HepG2 (cell line): ENCODE data around the gene MCU. TPM values are rescaled to one million over a fixed set of nuclear protein-coding genes. Genes with fewer than 3 reads are reported as not detected.

ENCODE experiments used
- CHD4 ChIP-seq: fragments of 200-600 bp; sonication (generic); IDR thresholded peaks from 2 replicates; pipeline ENCODE4 v1.7.0; 2017; ENCODE audit warnings: mild to moderate bottlenecking, low read length, borderline replicate concordance
- CREB3 ChIP-seq: sonication (generic); formaldehyde crosslinking; IDR thresholded peaks from 2 replicates; pipeline ENCODE4 v1.5.0; 2020; ENCODE audit warnings: missing genetic modification reagents
- ERF ChIP-seq: IDR thresholded peaks from 2 replicates; pipeline ENCODE4 v1.6.1; 2018; ENCODE audit warnings: missing biosample characterization, missing genetic modification reagents
- FOXA1 ChIP-seq, 2 experiments: fragments of 450-650 bp in 1 of 2; sonication (generic) in 1 of 2; formaldehyde crosslinking in 1 of 2; IDR thresholded peaks; 2 replicates each; pipeline versions ENCODE4 v1.4.0 to v1.6.1; 2016 to 2020; ENCODE audit warnings: missing genetic modification reagents in 1 of 2
- FOXC1 ChIP-seq: sonication (generic); formaldehyde crosslinking; IDR thresholded peaks from 2 replicates; pipeline ENCODE4 v1.8.0; 2022; ENCODE audit warnings: mild to moderate bottlenecking, missing genetic modification reagents, borderline replicate concordance
- GATA4 ChIP-seq: sonication (generic); IDR thresholded peaks from 2 replicates; pipeline ENCODE4 v1.6.1; 2016; ENCODE audit warnings: antibody characterized with exemption, low read depth, borderline replicate concordance
- GATAD2A ChIP-seq: IDR thresholded peaks from 2 replicates; pipeline ENCODE4 v1.6.1; 2016
- GMEB1 ChIP-seq: sonication (generic); formaldehyde crosslinking; IDR thresholded peaks from 2 replicates; pipeline ENCODE4 v1.5.1; 2020; ENCODE audit warnings: missing genetic modification reagents, mild to moderate bottlenecking, borderline replicate concordance
- HOXD1 ChIP-seq: sonication (generic); formaldehyde crosslinking; IDR thresholded peaks from 2 replicates; pipeline ENCODE4 v1.5.0; 2020; ENCODE audit warnings: missing genetic modification reagents
- KDM6A ChIP-seq: IDR thresholded peaks from 2 replicates; pipeline ENCODE4 v1.6.1; 2016; ENCODE audit warnings: low read depth
- PCBP1 ChIP-seq: fragments of 200-400 bp; formaldehyde crosslinking; IDR thresholded peaks from 2 replicates; pipeline ENCODE4 v1.6.1; 2017; ENCODE audit warnings: mild to moderate bottlenecking, low read depth, low read length, borderline replicate concordance
- RFX5 ChIP-seq: IDR thresholded peaks from 2 replicates; pipeline ENCODE4 v1.6.1; 2011; ENCODE audit warnings: low read depth, low read length, improper control_type of control experiment
- SOX5 ChIP-seq: IDR thresholded peaks from 2 replicates; pipeline ENCODE4 v1.6.1; 2016; ENCODE audit warnings: borderline replicate concordance
- ZBTB44 ChIP-seq: sonication (generic); formaldehyde crosslinking; IDR thresholded peaks from 2 replicates; pipeline ENCODE4 v1.4.0; 2020; ENCODE audit warnings: missing genetic modification reagents
- ZBTB46 ChIP-seq: sonication (generic); formaldehyde crosslinking; IDR thresholded peaks from 2 replicates; pipeline ENCODE4 v1.4.0; 2020; ENCODE audit warnings: mild to moderate bottlenecking, missing genetic modification reagents, borderline replicate concordance
- ZNF138 ChIP-seq: sonication (generic); formaldehyde crosslinking; IDR thresholded peaks from 2 replicates; pipeline ENCODE4 v1.5.0; 2020; ENCODE audit warnings: mild to moderate bottlenecking, low read depth, missing genetic modification reagents
- ZNF276 ChIP-seq: sonication (generic); formaldehyde crosslinking; IDR thresholded peaks from 2 replicates; pipeline ENCODE4 v1.4.0; 2020; ENCODE audit warnings: mild to moderate bottlenecking, low read depth, missing genetic modification reagents
- ZNF652 ChIP-seq: IDR thresholded peaks from 2 replicates; pipeline ENCODE4 v1.6.1; 2016; ENCODE audit warnings: low read depth, borderline replicate concordance
- ZNF747 ChIP-seq: sonication (generic); formaldehyde crosslinking; IDR thresholded peaks from 2 replicates; pipeline ENCODE4 v1.8.1; 2023; ENCODE audit warnings: missing genetic modification reagents, mild to moderate bottlenecking, borderline replicate concordance
- ZNF777 ChIP-seq: sonication (generic); formaldehyde crosslinking; IDR thresholded peaks from 2 replicates; pipeline ENCODE4 v1.4.0; 2020; ENCODE audit warnings: missing genetic modification reagents
- ZSCAN12 ChIP-seq: sonication (generic); formaldehyde crosslinking; IDR thresholded peaks from 2 replicates; pipeline ENCODE4 v1.9.0; 2021; ENCODE audit warnings: mild to moderate bottlenecking, missing genetic modification reagents
- polyA plus RNA-seq, 8 experiments: library from polyadenylated mRNA; depleted of rRNA in 3 of 8; stranded (reverse) in 7 of 8; unstranded in 1 of 8; fragments of >200 nt; fragmentation: Illumina TruSeq in 4 of 8; extraction: Trizol in 4 of 8; gene quantifications; 2 replicates each; pipeline versions ENCODE4 v1.2.1 to v1.2.3, GENCODE V29; 2011 to 2016; ENCODE audit warnings: low read depth in 4 of 8, missing spikeins in 1 of 8, mixed read lengths in 1 of 8; ENCODE audit not compliant: insufficient read depth in 1 of 8
- total RNA-seq, 5 experiments: library from RNA; depleted of rRNA; stranded (reverse); fragments of >200 nt; fragmentation: Illumina TruSeq; extraction: Trizol; gene quantifications; 2 replicates each; pipeline ENCODE4 v1.2.3, GENCODE V29; 2016; ENCODE audit warnings: low read depth in 1 of 5

MCU gene
- total and polyA plus RNA-seq, 2 of the 13 experiments (the other 11 are each of a cell fraction or from before 2014, with no cell fraction given), result 25.9 to 64.5 TPM

GRCh38 chr10:72800000-72800740 is 108.2 kb downstream of the MCU start (continued):
- no peak for TF ChIP-seq FOXA1 (IDR thresholded peaks at IDR 0.05)
- TF ChIP-seq FOXA1 (CRISPR knock-in tag; IDR thresholded peaks at IDR 0.05), result peak; percentile 35; the same call in 1 of the 2 replicates
- no peak for TF ChIP-seq HOXD1 (CRISPR knock-in tag)
- TF ChIP-seq ZBTB44 (CRISPR knock-in tag), result no peak
- TF ChIP-seq ZNF777 (CRISPR knock-in tag), result no peak
- TF ChIP-seq ZSCAN12, result no peak
- TF ChIP-seq ZBTB46 (CRISPR knock-in tag), result no peak
- no peak for TF ChIP-seq GATAD2A (CRISPR knock-in tag)
- TF ChIP-seq ZNF138 (CRISPR knock-in tag), result no peak
- TF ChIP-seq GATA4, result no peak
- no peak for TF ChIP-seq RFX5
- no peak for TF ChIP-seq ZNF747
- no peak for TF ChIP-seq KDM6A (CRISPR knock-in tag)
- no peak for TF ChIP-seq PCBP1
- no peak for TF ChIP-seq GMEB1
- TF ChIP-seq CREB3 (CRISPR knock-in tag), result no peak
- no peak for TF ChIP-seq CHD4
- TF ChIP-seq ERF (CRISPR knock-in tag), result no peak
- no peak for TF ChIP-seq ZNF652 (CRISPR knock-in tag)
- no peak for TF ChIP-seq ZNF276 (CRISPR knock-in tag)
- TF ChIP-seq FOXC1 (CRISPR knock-in tag), result no peak
- peak; percentile 56; the same call in 1 of the 2 replicates for TF ChIP-seq SOX5 (CRISPR knock-in tag)
